SJSA1 (cell line): ENCODE results near the gene PARD3B. TPM values are rescaled to one million over a fixed set of nuclear protein-coding genes. Genes with fewer than 3 reads are reported as not detected.

Experiments used
- DNase-seq, 2 experiments: peaks; one replicate each; pipeline ENCODE4 v3.0.0-alpha.2; 2015 to 2020; ENCODE audit warnings: low spot score in 2 of 2, low read depth in 1 of 2
- H3K27ac ChIP-seq: fragments of 250-450 bp; sonication (Bioruptor Pico); 2 replicates; pipeline ENCODE4 v1.5.1; 2020; ENCODE audit warnings: mild to moderate bottlenecking, moderate library complexity
- H3K27me3 ChIP-seq: fragments of 250-450 bp; sonication (Bioruptor Pico); replicated peaks from 2 replicates; pipeline ENCODE4 v1.5.1; 2020; ENCODE audit warnings: mild to moderate bottlenecking, moderate library complexity
- H3K36me3 ChIP-seq: fragments of 250-450 bp; sonication (Bioruptor Pico); 2 replicates; pipeline ENCODE4 v1.5.1; 2020; ENCODE audit warnings: mild to moderate bottlenecking
- H3K4me1 ChIP-seq: fragments of 250-450 bp; sonication (Bioruptor Pico); replicated peaks from 2 replicates; pipeline ENCODE4 v1.6.1; 2021; ENCODE audit warnings: mild to moderate bottlenecking
- H3K4me3 ChIP-seq: fragments of 250-450 bp; sonication (Bioruptor Pico); 2 replicates; pipeline ENCODE4 v1.5.1; 2020; ENCODE audit warnings: mild to moderate bottlenecking
- H3K9me3 ChIP-seq: fragments of 250-450 bp; sonication (Bioruptor Pico); replicated peaks from 2 replicates; pipeline ENCODE4 v1.5.1; 2020; ENCODE audit warnings: mild to moderate bottlenecking
- total RNA-seq: library from RNA; depleted of rRNA; stranded (reverse); fragments of >200 nt; shearing (Covaris generic); gene quantifications from 2 replicates; pipeline ENCODE4 v1.2.3, GENCODE V29; 2014

PARD3B gene
- total RNA-seq, 1 experiment from 2014 or later, result 10.6 TPM

DNA sequence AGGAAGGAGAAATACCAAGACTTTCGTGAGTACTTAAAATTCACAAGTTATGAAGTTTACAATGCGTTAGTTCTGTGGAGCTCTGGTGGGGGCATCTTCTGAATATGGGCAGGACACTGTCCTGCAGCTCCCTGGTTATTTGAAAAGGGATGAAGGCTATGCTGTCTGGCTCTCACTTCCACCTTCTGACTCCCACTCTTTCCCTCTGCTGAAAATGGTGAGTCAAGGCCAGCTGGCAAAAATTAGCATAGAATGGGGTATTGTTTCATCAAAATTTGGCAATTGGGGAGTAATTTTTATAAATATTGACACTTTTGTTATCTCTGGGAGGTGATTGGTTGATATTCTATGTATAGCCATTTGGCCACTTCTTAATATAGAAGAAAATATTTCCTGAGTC lies 177.4 kb downstream of the PARD3B start:
- Histone ChIP-seq H3K9me3 (no peaks in the 10 kb centered on the region), H3K4me3 (no peak overlapping the region), H3K4me1 (no peaks in the 10 kb centered on the region), H3K27me3 (no peaks in the 10 kb centered on the region), H3K36me3 (no peaks in the 10 kb centered on the region), H3K27ac (no peak overlapping the region)
- no peak for DNase-seq

DNA sequence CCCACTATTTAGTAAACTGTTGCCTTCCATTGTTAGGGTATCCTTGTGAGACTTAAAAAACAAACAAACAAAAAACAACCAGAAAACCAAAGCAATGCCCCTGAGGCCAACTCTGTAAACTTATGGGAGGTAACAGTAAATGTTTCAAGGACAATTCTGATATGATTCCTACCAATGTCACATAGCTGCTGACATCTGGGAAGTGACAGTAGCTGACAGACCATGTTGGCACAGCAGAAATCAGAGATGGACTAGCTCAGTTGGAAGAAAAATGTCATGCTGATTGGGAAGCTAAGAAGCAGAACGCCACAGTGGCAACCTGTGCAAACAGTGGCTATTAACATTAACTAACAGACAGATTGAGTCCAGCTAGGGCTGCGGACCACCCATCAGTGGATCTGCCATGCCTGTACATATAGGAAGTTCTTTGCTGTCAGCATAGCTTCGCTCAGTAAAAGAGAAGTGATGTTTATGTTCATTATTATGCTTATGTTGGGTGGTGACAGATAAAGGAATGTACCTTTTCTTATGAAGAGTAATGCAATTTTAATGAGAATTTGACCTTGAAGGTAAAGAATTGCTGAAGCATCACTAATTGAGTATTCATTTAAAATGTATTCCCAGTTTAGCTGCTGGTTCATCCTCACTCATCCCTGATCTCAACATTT lies 180.6 kb downstream of the PARD3B start:
- no peak overlapping the region for H3K27ac ChIP-seq

DNA sequence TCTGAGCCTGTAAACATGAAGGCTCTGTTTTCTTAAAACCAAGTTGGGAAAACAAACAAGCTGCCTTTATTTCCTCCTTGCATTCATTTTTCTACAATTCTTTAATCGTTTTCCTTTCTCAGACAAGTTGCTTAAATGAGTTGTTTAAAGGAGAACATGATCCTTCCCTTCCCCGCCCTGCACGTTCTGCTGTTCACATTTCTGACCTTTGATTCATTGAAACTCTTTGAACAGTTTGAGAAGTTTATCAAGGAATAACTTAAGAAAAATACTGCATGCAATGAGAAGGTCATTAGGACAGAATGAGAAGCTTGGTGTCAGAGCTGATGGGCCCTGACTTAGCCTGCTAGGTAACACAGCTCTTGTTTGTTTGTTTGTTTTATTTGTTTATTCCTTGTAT lies 181.6 kb downstream of the PARD3B start:
- no peak for DNase-seq
- Histone ChIP-seq H3K9me3 (no peaks in the 10 kb centered on the region), H3K27me3 (no peaks in the 10 kb centered on the region), H3K27ac (no peak overlapping the region), H3K4me3 (no peak overlapping the region), H3K4me1 (0 out of 2 replicates have a peak, but pooled peaks cover 2% of the 10 kb centered on the region), H3K36me3 (no peaks in the 10 kb centered on the region)

More for the DNA sequence above, 180.6 kb downstream of the PARD3B start:
- no peak for DNase-seq
- Histone ChIP-seq H3K9me3 (no peaks in the 10 kb centered on the region), H3K27me3 (no peaks in the 10 kb centered on the region), H3K4me1 (no peaks in the 10 kb centered on the region), H3K4me3 (no peak overlapping the region), H3K36me3 (no peaks in the 10 kb centered on the region)

DNA sequence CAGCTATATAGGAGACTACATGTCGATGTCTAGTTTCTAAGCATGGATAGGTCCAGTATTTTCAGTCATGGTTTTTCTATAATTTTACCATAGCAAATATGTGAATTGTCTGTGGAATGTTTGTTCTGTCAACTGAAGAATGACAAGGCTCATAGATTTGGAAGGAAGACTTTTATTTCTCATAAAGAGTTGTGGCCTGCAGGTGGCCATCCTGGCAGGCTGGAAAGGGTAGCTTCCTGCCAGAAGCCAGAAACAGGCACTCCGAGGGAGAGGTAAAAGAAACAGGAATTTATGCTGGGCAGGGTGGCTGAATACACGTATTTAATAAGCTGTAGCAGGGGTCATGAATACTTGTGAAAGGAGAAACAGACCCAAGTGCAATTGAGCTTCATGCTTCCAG lies 182.1 kb downstream of the PARD3B start:
- 0 out of 2 replicates have a peak, but pooled peaks cover 6% of the 10 kb centered on the region for H3K4me1 ChIP-seq

DNA sequence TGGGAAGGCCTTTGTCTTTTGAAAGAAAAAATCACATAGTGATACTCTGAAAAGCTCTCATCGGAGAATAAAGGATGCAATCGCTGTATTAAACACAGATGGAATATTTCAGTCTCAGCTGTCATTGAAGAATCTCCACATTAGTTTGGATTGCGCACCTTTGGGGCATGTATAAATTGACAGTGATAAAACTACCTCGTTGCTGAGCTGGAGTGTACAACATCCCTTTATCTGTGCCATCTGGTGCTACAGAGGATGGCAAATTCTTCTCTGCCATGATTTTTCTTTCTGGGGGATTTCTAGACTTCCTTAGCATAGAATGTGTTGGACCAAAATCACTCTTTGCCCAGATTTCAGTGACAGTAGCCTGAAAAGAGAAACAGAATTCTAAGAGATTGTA lies 185.3 kb downstream of the PARD3B start:
- H3K9me3 ChIP-seq, result no peaks in the 10 kb centered on the region
- no peak overlapping the region for H3K27ac ChIP-seq
- no peaks in the 10 kb centered on the region for H3K27me3 ChIP-seq
- DNase-seq, result no peak
- 0 out of 2 replicates have a peak, but pooled peaks cover 6% of the 10 kb centered on the region for H3K4me1 ChIP-seq
- H3K36me3 ChIP-seq, result no peaks in the 10 kb centered on the region
- no peak overlapping the region for H3K4me3 ChIP-seq

More for the DNA sequence above, 182.1 kb downstream of the PARD3B start:
- DNase-seq, result no peak
- no peaks in the 10 kb centered on the region for H3K36me3 ChIP-seq
- no peak overlapping the region for H3K4me3 ChIP-seq
- no peak overlapping the region for H3K27ac ChIP-seq
- H3K9me3 ChIP-seq, result no peaks in the 10 kb centered on the region
- H3K27me3 ChIP-seq, result no peaks in the 10 kb centered on the region

DNA sequence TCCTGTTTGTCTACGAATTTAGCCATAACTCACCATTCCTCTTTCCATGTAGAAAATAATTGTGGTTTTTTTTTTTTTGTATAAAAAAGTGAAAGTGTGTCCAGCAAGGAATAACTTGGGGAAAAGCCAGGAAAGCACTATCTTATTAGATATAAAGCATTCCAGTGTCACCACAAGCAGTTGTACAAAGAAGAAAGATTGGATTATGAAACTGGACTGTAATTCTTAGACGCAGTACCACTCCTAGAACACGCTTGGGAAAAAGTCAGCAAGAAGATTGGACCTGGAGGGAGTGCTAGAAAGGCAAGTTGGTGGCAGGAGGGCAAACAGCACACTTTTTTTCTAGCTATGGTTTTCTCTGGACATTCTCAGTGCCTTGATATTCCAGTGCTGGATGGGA lies 186.7 kb downstream of the PARD3B start:
- H3K36me3 ChIP-seq, result no peaks in the 10 kb centered on the region
- H3K9me3 ChIP-seq, result no peaks in the 10 kb centered on the region
- H3K4me3 ChIP-seq, result no peak overlapping the region
- H3K27ac ChIP-seq, result no peak overlapping the region
- H3K27me3 ChIP-seq, result no peaks in the 10 kb centered on the region
- DNase-seq, result peak in 1 of 2 experiments; percentile 32
- peaks cover 12% of the 10 kb centered on the region for H3K4me1 ChIP-seq

DNA sequence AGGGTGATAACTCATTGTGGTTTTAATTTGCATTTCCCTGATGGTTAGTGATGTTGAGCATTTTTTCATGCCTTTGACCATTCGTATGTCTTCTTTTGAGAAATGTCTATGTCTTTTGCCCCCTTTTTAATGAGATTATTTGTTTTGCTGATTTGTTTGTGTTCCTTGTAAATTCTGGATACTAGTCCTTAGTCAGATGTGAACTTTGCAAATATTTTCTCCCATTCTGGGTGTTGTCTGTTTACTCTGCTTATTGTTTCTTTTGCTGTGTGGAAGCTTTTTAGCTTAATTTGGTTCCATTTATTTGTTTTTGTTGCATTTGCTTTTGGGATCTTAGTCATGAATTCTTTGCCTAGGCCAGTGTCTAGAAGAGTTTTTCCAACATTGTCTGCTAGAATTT lies 192.0 kb downstream of the PARD3B start:
- H3K4me1 ChIP-seq, result peaks cover 11% of the 10 kb centered on the region
- peak overlapping the region; percentile 11; the same call in 1 of the 2 replicates for H3K27ac ChIP-seq
- no peak overlapping the region for H3K4me3 ChIP-seq
- H3K27me3 ChIP-seq, result no peaks in the 10 kb centered on the region
- H3K9me3 ChIP-seq, result no peaks in the 10 kb centered on the region
- peak in 1 of 2 experiments; percentile 90 for DNase-seq
- no peaks in the 10 kb centered on the region for H3K36me3 ChIP-seq

DNA sequence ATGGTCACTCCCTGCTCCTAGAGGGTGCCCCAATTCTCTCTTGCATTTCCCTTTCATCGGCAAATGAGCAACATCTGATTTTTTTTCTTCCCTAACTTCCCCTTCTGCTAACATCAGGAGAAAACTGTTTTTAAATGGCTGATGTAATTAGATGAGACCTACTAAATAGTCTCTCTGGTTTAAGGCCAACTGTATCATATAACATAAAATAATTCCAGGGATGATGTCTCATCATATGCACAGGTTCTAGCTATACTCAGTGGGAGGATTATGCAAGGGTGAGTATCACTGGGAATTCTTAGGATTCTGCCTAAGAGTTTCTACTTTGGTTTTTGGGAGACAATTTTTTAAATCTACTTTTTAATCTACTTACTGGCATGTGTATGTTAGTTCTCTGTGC lies 193.4 kb downstream of the PARD3B start:
- no peaks in the 10 kb centered on the region for H3K27me3 ChIP-seq
- H3K4me3 ChIP-seq, result no peak overlapping the region
- H3K27ac ChIP-seq, result no peak overlapping the region
- no peaks in the 10 kb centered on the region for H3K9me3 ChIP-seq
- no peaks in the 10 kb centered on the region for H3K36me3 ChIP-seq
- H3K4me1 ChIP-seq, result peaks cover 11% of the 10 kb centered on the region
- DNase-seq, result no peak

DNA sequence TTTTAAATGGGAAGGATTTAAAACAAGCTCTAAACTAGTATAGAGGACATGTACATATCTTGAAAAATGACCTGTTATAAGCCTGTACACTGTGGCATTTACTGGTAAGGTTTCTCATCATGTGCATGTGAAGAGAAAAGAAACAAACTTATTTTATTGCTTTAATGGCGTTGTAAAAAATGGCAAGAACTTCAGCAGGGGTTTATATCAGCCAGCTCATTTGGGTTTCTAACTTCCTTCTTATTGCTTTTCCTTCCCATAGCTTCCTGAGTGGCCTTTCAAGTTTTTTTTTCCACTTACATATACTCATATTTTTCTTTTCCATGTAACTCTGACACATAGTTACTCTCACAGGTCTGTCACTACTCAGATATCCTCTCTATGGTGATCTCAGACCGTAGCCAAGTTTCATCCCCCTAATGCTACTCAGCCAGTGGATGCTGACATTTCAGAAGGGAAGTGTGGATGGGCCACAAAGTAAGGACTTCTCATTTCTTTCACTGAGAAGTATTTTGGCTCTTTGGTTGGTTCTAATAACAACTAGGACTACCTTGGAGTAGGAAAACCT lies 198.2 kb downstream of the PARD3B start:
- Histone ChIP-seq H3K27me3 (no peaks in the 10 kb centered on the region), H3K9me3 (no peaks in the 10 kb centered on the region), H3K36me3 (no peaks in the 10 kb centered on the region), H3K4me3 (no peak overlapping the region), H3K4me1 (no peaks in the 10 kb centered on the region), H3K27ac (no peak overlapping the region)
- DNase-seq, result no peak

DNA sequence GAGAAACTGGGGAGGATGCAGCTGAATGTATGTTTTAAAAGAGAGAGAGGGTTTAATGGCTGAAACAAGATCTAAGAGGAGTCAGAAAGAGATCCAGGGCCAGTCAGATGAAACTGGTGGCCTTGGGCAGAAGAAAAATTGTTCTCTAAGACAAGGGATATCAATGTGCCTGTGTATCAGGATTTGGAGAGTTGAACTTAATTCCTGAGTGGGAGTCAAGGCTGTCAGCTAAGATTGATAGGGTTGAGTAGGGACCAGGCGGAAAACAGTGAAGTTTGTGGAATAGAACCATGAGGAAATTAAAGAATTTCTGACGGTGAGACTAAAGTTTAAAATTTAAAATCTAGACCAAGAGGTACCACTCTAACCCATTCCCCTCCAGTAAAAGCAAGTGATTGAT lies 199.2 kb downstream of the PARD3B start:
- H3K27ac ChIP-seq, result no peak overlapping the region
- no peak for DNase-seq
- H3K9me3 ChIP-seq, result no peaks in the 10 kb centered on the region
- no peaks in the 10 kb centered on the region for H3K27me3 ChIP-seq
- H3K36me3 ChIP-seq, result no peaks in the 10 kb centered on the region
- no peaks in the 10 kb centered on the region for H3K4me1 ChIP-seq
- H3K4me3 ChIP-seq, result no peak overlapping the region

DNA sequence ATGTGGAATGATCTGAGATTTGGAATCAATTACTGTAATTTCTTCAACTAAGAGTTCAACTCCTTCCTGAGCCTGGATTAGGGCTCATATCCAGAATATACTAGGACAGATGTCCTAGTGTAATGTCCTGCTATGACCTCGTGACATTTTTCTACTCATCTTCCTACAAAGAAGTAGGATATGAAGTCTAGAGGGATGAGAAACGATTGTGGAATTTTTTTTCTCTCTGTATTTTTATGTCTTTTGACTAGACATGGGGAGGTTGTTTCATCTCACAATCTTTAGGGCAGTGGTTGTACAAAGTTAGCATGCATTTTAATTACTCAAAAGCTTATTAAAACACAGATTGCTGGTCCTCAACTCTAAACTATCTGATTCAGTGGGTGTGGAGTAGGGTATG lies 203.0 kb downstream of the PARD3B start:
- Histone ChIP-seq H3K9me3 (no peaks in the 10 kb centered on the region), H3K27ac (no peak overlapping the region), H3K4me1 (no peaks in the 10 kb centered on the region), H3K36me3 (no peaks in the 10 kb centered on the region), H3K27me3 (no peaks in the 10 kb centered on the region), H3K4me3 (no peak overlapping the region)
- DNase-seq, result no peak

DNA sequence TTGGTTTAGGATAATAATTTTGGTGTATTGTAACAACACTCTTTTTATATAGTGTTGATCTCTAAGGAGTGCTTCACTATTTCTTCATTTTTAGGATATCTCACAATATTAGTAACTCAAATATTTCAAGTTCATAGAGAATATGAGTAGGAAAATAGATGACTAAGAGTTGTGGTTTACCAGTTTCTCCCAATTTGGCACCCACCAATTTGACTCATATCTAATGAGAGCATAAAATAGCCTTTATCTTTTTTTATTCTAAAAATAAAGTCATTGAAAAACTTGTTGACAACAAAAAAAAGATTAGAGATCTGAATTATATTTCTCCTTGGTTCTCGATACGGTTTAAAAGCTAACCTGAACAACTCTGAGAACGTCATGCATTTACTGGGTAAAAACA lies 204.0 kb downstream of the PARD3B start:
- Histone ChIP-seq H3K27me3 (no peaks in the 10 kb centered on the region), H3K36me3 (no peaks in the 10 kb centered on the region), H3K9me3 (no peaks in the 10 kb centered on the region), H3K4me1 (no peaks in the 10 kb centered on the region), H3K27ac (no peak overlapping the region), H3K4me3 (no peak overlapping the region)
- no peak for DNase-seq

DNA sequence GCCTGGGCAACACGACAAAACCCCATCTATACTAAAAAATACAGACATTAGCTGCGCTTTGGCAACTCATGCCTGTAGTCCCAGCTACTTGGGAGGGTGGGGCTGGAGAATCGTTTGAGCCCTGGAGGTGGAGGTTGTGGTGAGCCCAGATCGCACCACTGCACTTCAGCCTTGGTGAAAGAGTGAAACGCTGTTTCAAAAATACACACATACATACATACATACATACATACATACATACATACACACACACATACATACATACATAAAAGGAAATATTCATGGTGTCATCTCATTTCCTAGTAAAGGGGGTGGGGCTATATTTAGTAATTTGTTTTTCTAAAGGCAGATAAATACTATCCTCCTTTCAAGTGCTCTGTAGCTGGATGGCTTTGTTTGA lies 205.1 kb downstream of the PARD3B start:
- no peak overlapping the region for H3K27ac ChIP-seq
- no peaks in the 10 kb centered on the region for H3K9me3 ChIP-seq
- H3K36me3 ChIP-seq, result no peaks in the 10 kb centered on the region
- H3K4me1 ChIP-seq, result no peaks in the 10 kb centered on the region
- DNase-seq, result no peak
- no peak overlapping the region for H3K4me3 ChIP-seq
- no peaks in the 10 kb centered on the region for H3K27me3 ChIP-seq

DNA sequence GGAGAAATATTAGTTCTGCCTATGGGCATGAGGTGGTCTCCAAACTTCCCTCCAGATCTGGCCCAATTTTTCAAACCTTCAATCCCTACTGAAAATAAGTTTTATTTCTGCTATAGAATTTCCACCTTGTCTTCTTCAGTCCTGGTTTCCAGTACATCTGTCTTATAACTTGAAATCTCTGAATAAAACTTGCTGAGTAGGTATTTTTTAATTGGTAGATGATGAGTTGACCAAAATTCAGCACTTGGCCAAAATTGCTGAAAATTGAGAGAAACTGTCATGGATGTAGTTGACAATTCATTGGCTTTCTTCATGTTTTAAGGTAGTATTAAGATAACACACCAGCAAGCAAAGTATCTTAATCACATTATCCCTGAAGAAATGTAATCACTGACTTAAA lies 206.2 kb downstream of the PARD3B start:
- Histone ChIP-seq H3K36me3 (no peaks in the 10 kb centered on the region), H3K4me1 (no peaks in the 10 kb centered on the region), H3K27me3 (no peaks in the 10 kb centered on the region), H3K4me3 (no peak overlapping the region), H3K27ac (no peak overlapping the region), H3K9me3 (no peaks in the 10 kb centered on the region)
- no peak for DNase-seq

DNA sequence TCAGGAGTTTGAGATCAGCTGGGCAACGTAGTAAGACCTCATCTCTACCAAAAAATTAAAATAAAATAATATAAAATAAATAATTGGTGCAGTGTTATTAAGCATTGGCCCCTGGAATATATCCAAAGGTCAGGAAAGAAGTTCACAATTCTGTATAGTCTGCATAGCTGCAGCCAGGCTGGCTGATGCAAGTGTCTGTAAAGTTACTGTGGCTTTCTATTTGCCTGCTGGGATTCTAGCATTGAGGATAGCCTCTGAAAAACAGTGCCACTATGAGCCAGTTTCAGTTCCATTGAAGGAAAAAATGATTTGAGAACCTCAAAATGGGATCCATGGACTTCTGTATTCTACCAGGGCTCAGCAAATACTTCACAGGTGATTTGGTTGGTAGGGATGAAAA lies 208.6 kb downstream of the PARD3B start:
- no peaks in the 10 kb centered on the region for H3K9me3 ChIP-seq
- no peaks in the 10 kb centered on the region for H3K4me1 ChIP-seq
- no peak overlapping the region for H3K4me3 ChIP-seq
- no peak for DNase-seq
- no peaks in the 10 kb centered on the region for H3K27me3 ChIP-seq
- no peak overlapping the region for H3K27ac ChIP-seq
- H3K36me3 ChIP-seq, result no peaks in the 10 kb centered on the region
